Keratinocyte (primary cell): Measurements from ENCODE around the gene TMEM31. TPM values are rescaled to one million over a fixed set of nuclear protein-coding genes. Genes with fewer than 3 reads are reported as not detected.

Experiments
- DNase-seq: peaks from one replicate; pipeline ENCODE4 v3.0.0-alpha.2; 2011; ENCODE audit warnings: low read depth, missing footprints, low spot score
- FAIRE-seq: peaks from 2 replicates; lab custom pipeline; 2011; peaks lifted over from hg19 to GRCh38; lab: Jason Lieb, UNC
- H2AFZ ChIP-seq: 2 replicates; pipeline ENCODE4 v1.6.0; 2012; ENCODE audit warnings: low read length, control low read depth, inconsistent platforms; ENCODE audit not compliant: control insufficient read depth
- H3K27ac ChIP-seq: 2 replicates; pipeline ENCODE4 v1.5.1; 2011; ENCODE audit warnings: low read length; ENCODE audit not compliant: control insufficient read depth, insufficient read depth
- H3K27me3 ChIP-seq: 3 replicates; pipeline ENCODE4 v1.6.0; 2011; ENCODE audit warnings: low read length; ENCODE audit not compliant: control insufficient read depth, insufficient read depth; ENCODE audit errors: extremely low read depth
- H3K36me3 ChIP-seq, 2 experiments: 2 replicates in 1 of 2; 3 replicates in 1 of 2; pipeline ENCODE4 v1.5.1; 2011; ENCODE audit warnings: low read length in 2 of 2, mild to moderate bottlenecking in 1 of 2; ENCODE audit not compliant: control insufficient read depth in 2 of 2, insufficient read depth in 2 of 2; ENCODE audit errors: extremely low read depth in 1 of 2
- H3K4me1 ChIP-seq: 3 replicates; pipeline ENCODE4 v1.5.1; 2011; ENCODE audit warnings: low read length; ENCODE audit not compliant: control insufficient read depth, insufficient read depth; ENCODE audit errors: extremely low read depth
- H3K4me2 ChIP-seq: 3 replicates; pipeline ENCODE4 v1.6.0; 2011; ENCODE audit warnings: low read depth, low read length; ENCODE audit not compliant: control insufficient read depth, insufficient read depth; ENCODE audit errors: extremely low read depth
- H3K4me3 ChIP-seq, 3 experiments: fragments of 200-600 bp in 1 of 3; sonication (generic) in 1 of 3; 2 replicates in 2 of 3; 3 replicates in 1 of 3; pipeline ENCODE4 v1.5.1; 2011 to 2016; ENCODE audit warnings: low read length in 3 of 3, mild to moderate bottlenecking in 3 of 3, control low read depth in 2 of 3, inconsistent platforms in 1 of 3, low read depth in 1 of 3, mixed read lengths in 1 of 3, mixed run types in 1 of 3, moderate library complexity in 1 of 3; ENCODE audit not compliant: control insufficient read depth in 2 of 3, insufficient read depth in 2 of 3; ENCODE audit errors: extremely low read depth in 1 of 3
- H3K79me2 ChIP-seq: 2 replicates; pipeline ENCODE4 v1.6.0; 2012; ENCODE audit warnings: low read length; ENCODE audit not compliant: control insufficient read depth, insufficient read depth
- H3K9ac ChIP-seq: 3 replicates; pipeline ENCODE4 v1.6.0; 2011; ENCODE audit warnings: low read length; ENCODE audit not compliant: control insufficient read depth, insufficient read depth; ENCODE audit errors: extremely low read depth
- H3K9me1 ChIP-seq: 3 replicates; pipeline ENCODE4 v1.6.0; 2011; ENCODE audit warnings: low read length; ENCODE audit not compliant: control insufficient read depth, insufficient read depth; ENCODE audit errors: extremely low read depth
- H3K9me3 ChIP-seq: 2 replicates; pipeline ENCODE4 v1.5.1; 2012; ENCODE audit warnings: low read depth, low read length; ENCODE audit not compliant: control insufficient read depth
- H4K20me1 ChIP-seq: 3 replicates; pipeline ENCODE4 v1.6.0; 2011; ENCODE audit warnings: low read length; ENCODE audit not compliant: control insufficient read depth, insufficient read depth; ENCODE audit errors: extremely low read depth
- EZH2 ChIP-seq: IDR thresholded peaks from one replicate; pipeline ENCODE4 v1.6.1; 2012; ENCODE audit warnings: inconsistent platforms, mild to moderate bottlenecking, low read length, moderate library complexity
- dilution Hi-C: fragments of 300-500 bp; cut with MboI; formaldehyde crosslinking; loops from one replicate; pipeline ENCODE4 v1.7.0; 2020; ENCODE audit warnings: low sequenced_read_pairs; ENCODE audit not compliant: extremely low pct_ligation_motif_present
- polyA plus RNA-seq, 5 experiments: library from polyadenylated mRNA; depleted of rRNA in 3 of 5; stranded (reverse) in 3 of 5; stranded (forward) in 1 of 5; unstranded in 1 of 5; fragments of >200 nt; gene quantifications; 1 replicate in 1 of 5; 2 replicates in 3 of 5; 3 replicates in 1 of 5; pipeline versions ENCODE4 v1.2.1 to v1.2.3, GENCODE V29; 2011 to 2012; ENCODE audit warnings: missing spikeins in 2 of 5, low read depth in 1 of 5, low replicate concordance in 1 of 5
- TF ChIP-seq, protein P1 (sequence below), 3 experiments: IDR thresholded peaks in 1 of 3; conservative IDR thresholded peaks in 1 of 3; optimal IDR thresholded peaks in 1 of 3; 2 replicates in 2 of 3; 3 replicates in 1 of 3; pipeline versions ENCODE3 to v1.5.1; 2011; ENCODE audit warnings: low read length in 3 of 3, mild to moderate bottlenecking in 3 of 3, moderate library complexity in 2 of 3, control low read depth in 1 of 3, inconsistent platforms in 1 of 3; ENCODE audit not compliant: insufficient read depth in 2 of 3; ENCODE audit errors: extremely low read depth in 1 of 3

The TMEM31 gene
- polyA plus RNA-seq, 1 donor (not counting 4 experiments of a cell fraction or from before 2014, with no cell fraction given) = not detected

DNA sequence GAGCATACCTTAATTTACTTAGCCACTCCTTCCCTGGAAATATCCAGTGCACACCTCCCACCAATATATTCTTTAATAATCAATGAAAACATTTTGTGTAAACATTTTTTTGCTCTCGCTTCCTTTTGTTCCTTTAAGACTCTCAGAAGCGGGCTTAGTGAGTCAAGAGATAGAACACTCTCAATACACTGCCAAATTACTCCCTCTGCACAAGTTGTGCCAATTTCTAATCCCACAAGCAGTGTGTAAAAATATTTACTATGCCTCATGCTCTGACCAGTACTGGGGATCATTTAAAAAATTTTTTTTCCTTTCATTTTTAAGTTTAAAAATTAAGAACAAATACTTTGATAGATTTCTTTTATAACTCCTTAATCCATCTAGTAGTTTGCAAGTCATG is 29.3 kb upstream of the TMEM31 start:
- Histone ChIP-seq H3K4me3 (no peak overlapping the region), H3K4me2 (no peak overlapping the region), H3K27me3 (no peaks in the 10 kb centered on the region), H3K36me3 (peaks cover 6 to 10% of the 10 kb centered on the region in 2 experiments), H3K27ac (no peak overlapping the region), H3K4me1 (no peaks in the 10 kb centered on the region), H3K9me3 (no peaks in the 10 kb centered on the region), H3K79me2 (peaks cover 27% of the 10 kb centered on the region), H3K9me1 (no peaks in the 10 kb centered on the region), H3K9ac (no peak overlapping the region), H4K20me1 (peaks cover 3% of the 10 kb centered on the region), H2AFZ (no peak overlapping the region)
- FAIRE-seq (no peak), DNase-seq (no peak)
- no peak for TF ChIP-seq EZH2
- TF ChIP-seq, protein P1, sequence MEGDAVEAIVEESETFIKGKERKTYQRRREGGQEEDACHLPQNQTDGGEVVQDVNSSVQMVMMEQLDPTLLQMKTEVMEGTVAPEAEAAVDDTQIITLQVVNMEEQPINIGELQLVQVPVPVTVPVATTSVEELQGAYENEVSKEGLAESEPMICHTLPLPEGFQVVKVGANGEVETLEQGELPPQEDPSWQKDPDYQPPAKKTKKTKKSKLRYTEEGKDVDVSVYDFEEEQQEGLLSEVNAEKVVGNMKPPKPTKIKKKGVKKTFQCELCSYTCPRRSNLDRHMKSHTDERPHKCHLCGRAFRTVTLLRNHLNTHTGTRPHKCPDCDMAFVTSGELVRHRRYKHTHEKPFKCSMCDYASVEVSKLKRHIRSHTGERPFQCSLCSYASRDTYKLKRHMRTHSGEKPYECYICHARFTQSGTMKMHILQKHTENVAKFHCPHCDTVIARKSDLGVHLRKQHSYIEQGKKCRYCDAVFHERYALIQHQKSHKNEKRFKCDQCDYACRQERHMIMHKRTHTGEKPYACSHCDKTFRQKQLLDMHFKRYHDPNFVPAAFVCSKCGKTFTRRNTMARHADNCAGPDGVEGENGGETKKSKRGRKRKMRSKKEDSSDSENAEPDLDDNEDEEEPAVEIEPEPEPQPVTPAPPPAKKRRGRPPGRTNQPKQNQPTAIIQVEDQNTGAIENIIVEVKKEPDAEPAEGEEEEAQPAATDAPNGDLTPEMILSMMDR (optimal IDR thresholded peaks at IDR 0.05 in 1 of 3, IDR thresholded peaks at IDR 0.05 in 1 of 3, conservative IDR thresholded peaks at IDR 0.05 in 1 of 3; ENCODE audit: extremely low read depth in 1 of 3, insufficient read depth in 2 of 3, low read length in 3 of 3) = no peak
- dilution Hi-C loops = no loop called here

DNA sequence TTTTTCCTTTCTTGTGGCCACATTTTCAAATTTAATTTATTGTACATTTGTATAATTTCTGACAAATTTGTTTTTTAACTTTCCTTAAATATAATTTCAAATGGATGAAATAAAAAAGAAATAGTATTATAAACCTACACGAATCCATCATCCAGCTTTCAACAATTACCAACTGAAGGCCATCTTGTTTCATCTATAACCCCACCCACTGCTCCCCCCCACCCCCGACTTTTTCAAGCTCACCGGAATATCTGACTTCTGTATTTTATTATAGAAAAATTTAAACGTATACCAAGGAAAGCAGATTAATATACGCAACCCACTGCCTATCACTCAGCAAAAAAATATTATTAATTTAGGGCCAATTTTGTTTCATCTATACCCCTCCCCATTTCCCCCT is 25.3 kb upstream of the TMEM31 start:
- Histone ChIP-seq H3K9ac (peak overlapping the region; percentile 98), H3K4me3 (peak overlapping the region; percentile 48 to 87 (median 75)), H3K79me2 (peaks cover 27% of the 10 kb centered on the region), H3K4me1 (no peaks in the 10 kb centered on the region), H3K27ac (peak overlapping the region; percentile 99), H3K9me1 (no peaks in the 10 kb centered on the region), H2AFZ (no peak overlapping the region), H3K4me2 (peak overlapping the region; percentile 52), H3K27me3 (no peaks in the 10 kb centered on the region), H4K20me1 (peaks cover 3% of the 10 kb centered on the region), H3K9me3 (no peaks in the 10 kb centered on the region), H3K36me3 (peaks cover 2 to 10% of the 10 kb centered on the region in 2 experiments)
- FAIRE-seq (no peak), DNase-seq (no peak)
- dilution Hi-C loops = no loop called here
- TF ChIP-seq, protein P1 (optimal IDR thresholded peaks at IDR 0.05 in 1 of 3, IDR thresholded peaks at IDR 0.05 in 1 of 3, conservative IDR thresholded peaks at IDR 0.05 in 1 of 3; ENCODE audit: extremely low read depth in 1 of 3, insufficient read depth in 2 of 3, low read length in 3 of 3) = no peak
- no peak for TF ChIP-seq EZH2
